Loucy (cell line): ENCODE results near the gene CHRM1.

ENCODE experiments used
- H2AFZ ChIP-seq: fragments of 200-600 bp; sonication (generic); 2 replicates; pipeline ENCODE4 v1.6.0; 2016; ENCODE audit warnings: antibody characterized with exemption, mild to moderate bottlenecking, low read length, moderate library complexity
- H3F3A ChIP-seq: fragments of 200-600 bp; 2 replicates; pipeline ENCODE4 v1.6.0; 2016; ENCODE audit warnings: antibody characterized with exemption, low read depth, mild to moderate bottlenecking
- H3K27me3 ChIP-seq: fragments of 200-600 bp; sonication (generic); 2 replicates; pipeline ENCODE4 v1.6.1; 2014; ENCODE audit warnings: low read length, mild to moderate bottlenecking; ENCODE audit not compliant: insufficient read depth, poor library complexity, severe bottlenecking
- H3K36me3 ChIP-seq: fragments of 200-600 bp; sonication (generic); 2 replicates; pipeline ENCODE4 v1.6.1; 2016; ENCODE audit warnings: low read length; ENCODE audit not compliant: insufficient read depth
- H3K4me1 ChIP-seq: fragments of 200-600 bp; sonication (generic); 2 replicates; pipeline ENCODE4 v1.5.1; 2014; ENCODE audit warnings: low read length, mild to moderate bottlenecking; ENCODE audit not compliant: insufficient read depth, poor library complexity, severe bottlenecking
- H3K4me2 ChIP-seq: fragments of 200-600 bp; sonication (generic); 2 replicates; pipeline ENCODE4 v1.6.0; 2014; ENCODE audit warnings: antibody characterized with exemption, low read length, low read depth, mild to moderate bottlenecking; ENCODE audit not compliant: poor library complexity, severe bottlenecking
- H3K4me3 ChIP-seq: fragments of 200-600 bp; sonication (generic); 2 replicates; pipeline ENCODE4 v1.5.1; 2014; ENCODE audit warnings: low read length, mild to moderate bottlenecking, mixed read lengths; ENCODE audit not compliant: poor library complexity, severe bottlenecking
- H3K79me2 ChIP-seq: fragments of 200-600 bp; sonication (generic); 2 replicates; pipeline ENCODE4 v1.6.1; 2014; ENCODE audit warnings: low read length; ENCODE audit not compliant: insufficient read depth
- H3K9ac ChIP-seq: fragments of 200-600 bp; sonication (generic); 2 replicates; pipeline ENCODE4 v1.6.0; 2014; ENCODE audit warnings: mild to moderate bottlenecking, low read depth, low read length, moderate library complexity; ENCODE audit not compliant: poor library complexity, severe bottlenecking
- H3K9me2 ChIP-seq: fragments of 200-600 bp; sonication (generic); replicated peaks from 2 replicates; pipeline ENCODE4 v1.6.1; 2016; ENCODE audit warnings: low read depth, low read length, mixed read lengths
- H3K9me3 ChIP-seq: fragments of 200-600 bp; sonication (generic); 2 replicates; pipeline ENCODE4 v1.6.1; 2014; ENCODE audit warnings: mild to moderate bottlenecking, antibody characterized with exemption, low read length, low read depth; ENCODE audit not compliant: insufficient read depth
- H4K20me1 ChIP-seq: fragments of 200-600 bp; sonication (generic); 2 replicates; pipeline ENCODE4 v1.6.0; 2014; ENCODE audit warnings: antibody characterized with exemption, low read length, mild to moderate bottlenecking; ENCODE audit not compliant: insufficient read depth, poor library complexity, severe bottlenecking
- EZH2phosphoT487 ChIP-seq: fragments of 200-600 bp; IDR thresholded peaks from 2 replicates; pipeline ENCODE4 v1.6.1; 2018; ENCODE audit warnings: antibody characterized with exemption, mild to moderate bottlenecking, moderate library complexity, borderline replicate concordance
- TF ChIP-seq, protein P1 (sequence below): fragments of 200-600 bp; sonication (generic); conservative IDR thresholded peaks from 2 replicates; pipeline ENCODE4 v1.5.1; 2014; ENCODE audit warnings: mild to moderate bottlenecking, antibody characterized with exemption, low read length

CHRM1 gene, protein sequence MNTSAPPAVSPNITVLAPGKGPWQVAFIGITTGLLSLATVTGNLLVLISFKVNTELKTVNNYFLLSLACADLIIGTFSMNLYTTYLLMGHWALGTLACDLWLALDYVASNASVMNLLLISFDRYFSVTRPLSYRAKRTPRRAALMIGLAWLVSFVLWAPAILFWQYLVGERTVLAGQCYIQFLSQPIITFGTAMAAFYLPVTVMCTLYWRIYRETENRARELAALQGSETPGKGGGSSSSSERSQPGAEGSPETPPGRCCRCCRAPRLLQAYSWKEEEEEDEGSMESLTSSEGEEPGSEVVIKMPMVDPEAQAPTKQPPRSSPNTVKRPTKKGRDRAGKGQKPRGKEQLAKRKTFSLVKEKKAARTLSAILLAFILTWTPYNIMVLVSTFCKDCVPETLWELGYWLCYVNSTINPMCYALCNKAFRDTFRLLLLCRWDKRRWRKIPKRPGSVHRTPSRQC

DNA sequence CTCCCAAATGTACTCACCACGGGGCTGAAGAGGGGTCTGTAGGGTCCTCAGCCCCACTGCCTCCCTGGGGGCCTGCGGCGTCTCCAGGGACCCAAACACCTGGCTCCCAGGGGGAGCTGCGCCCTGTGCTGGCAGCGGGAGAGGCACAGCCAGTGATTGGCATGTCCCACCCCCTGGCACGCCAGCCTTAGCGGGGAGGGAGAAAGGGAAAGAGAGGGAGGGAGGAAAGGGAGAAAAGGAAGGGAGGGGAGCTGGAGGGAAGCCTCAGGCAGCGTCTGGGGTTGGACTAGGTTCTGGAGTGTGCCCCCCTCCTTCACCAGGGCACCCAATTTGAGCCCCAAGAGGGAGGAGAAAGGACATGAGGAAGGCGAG, at the start of gene CHRM1:
TSS of gene CHRM1 (minus strand) at position 163 of the 372 bp plus-strand sequence. CDS start 10,263 bp downstream, outside the sequence.
- Histone ChIP-seq H3F3A (no peaks in the 10 kb centered on the region), H3K4me3 (no peak within 1 kb of the TSS), H3K9me3 (no peaks in the 10 kb centered on the region), H3K4me1 (no peaks in the 10 kb centered on the region), H3K79me2 (no peaks in the 10 kb centered on the region), H2AFZ (no peak within 1 kb of the TSS), H3K27me3 (no peaks in the 10 kb centered on the region), H3K9ac (no peak within 1 kb of the TSS), H3K9me2 (no peaks in the 10 kb centered on the region), H3K36me3 (no peaks in the 10 kb centered on the region), H3K4me2 (no peak within 1 kb of the TSS), H4K20me1 (no peaks in the 10 kb centered on the region)
- TF ChIP-seq, protein P1, sequence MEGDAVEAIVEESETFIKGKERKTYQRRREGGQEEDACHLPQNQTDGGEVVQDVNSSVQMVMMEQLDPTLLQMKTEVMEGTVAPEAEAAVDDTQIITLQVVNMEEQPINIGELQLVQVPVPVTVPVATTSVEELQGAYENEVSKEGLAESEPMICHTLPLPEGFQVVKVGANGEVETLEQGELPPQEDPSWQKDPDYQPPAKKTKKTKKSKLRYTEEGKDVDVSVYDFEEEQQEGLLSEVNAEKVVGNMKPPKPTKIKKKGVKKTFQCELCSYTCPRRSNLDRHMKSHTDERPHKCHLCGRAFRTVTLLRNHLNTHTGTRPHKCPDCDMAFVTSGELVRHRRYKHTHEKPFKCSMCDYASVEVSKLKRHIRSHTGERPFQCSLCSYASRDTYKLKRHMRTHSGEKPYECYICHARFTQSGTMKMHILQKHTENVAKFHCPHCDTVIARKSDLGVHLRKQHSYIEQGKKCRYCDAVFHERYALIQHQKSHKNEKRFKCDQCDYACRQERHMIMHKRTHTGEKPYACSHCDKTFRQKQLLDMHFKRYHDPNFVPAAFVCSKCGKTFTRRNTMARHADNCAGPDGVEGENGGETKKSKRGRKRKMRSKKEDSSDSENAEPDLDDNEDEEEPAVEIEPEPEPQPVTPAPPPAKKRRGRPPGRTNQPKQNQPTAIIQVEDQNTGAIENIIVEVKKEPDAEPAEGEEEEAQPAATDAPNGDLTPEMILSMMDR: no peak
- TF ChIP-seq EZH2phosphoT487: no peak

DNA sequence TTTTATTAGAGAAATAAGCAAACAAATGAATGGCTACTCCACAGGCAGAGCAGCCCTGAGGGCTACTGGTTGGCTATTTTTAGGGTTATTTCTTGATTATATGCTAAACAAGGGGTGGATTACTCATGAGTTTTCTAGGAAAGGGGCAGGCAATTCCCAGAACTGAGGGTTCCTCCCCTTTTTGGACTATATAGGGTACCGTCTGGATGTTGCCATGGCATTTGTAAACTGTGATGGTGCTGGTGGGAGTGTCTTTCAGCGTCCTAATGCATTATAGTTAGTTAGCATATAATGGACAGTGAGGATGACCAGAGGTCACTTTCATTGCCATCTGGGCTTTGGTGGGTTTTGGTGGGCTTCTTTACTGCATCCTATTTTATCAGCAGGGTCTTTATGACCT, 44.4 kb upstream of the CHRM1 start:
- Histone ChIP-seq H3K27me3 (no peaks in the 10 kb centered on the region), H2AFZ (no peak overlapping the region), H3F3A (no peaks in the 10 kb centered on the region), H3K79me2 (no peaks in the 10 kb centered on the region), H3K4me1 (no peaks in the 10 kb centered on the region), H3K36me3 (no peaks in the 10 kb centered on the region), H3K4me3 (no peak overlapping the region), H3K4me2 (no peak overlapping the region), H3K9ac (no peak overlapping the region), H4K20me1 (no peaks in the 10 kb centered on the region), H3K9me2 (no peaks in the 10 kb centered on the region), H3K9me3 (no peaks in the 10 kb centered on the region)
- TF ChIP-seq, protein P1: no peak
- no peak for TF ChIP-seq EZH2phosphoT487

DNA sequence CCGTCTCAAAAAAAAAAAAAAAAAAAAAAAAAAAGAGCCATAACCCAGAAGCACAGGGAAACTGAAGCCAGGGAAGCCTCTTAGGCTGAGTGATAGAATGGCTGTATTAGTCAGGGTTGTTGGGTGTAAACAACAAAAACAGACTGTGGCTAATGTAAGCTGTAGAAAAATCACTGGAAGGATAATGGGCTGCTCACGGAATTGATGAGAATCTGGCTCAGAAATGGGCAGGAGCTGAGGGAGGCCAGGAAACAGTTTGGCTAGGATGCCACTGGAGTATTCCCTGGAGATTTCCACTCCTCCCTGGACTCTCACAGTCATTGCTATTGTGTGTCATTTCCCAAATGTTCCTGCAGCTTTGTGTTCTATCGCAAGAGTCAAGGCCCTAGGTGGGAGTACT, 41.2 kb upstream of the CHRM1 start:
- H3F3A ChIP-seq: no peaks in the 10 kb centered on the region
- H3K9me3 ChIP-seq: no peaks in the 10 kb centered on the region
- H3K9me2 ChIP-seq: no peaks in the 10 kb centered on the region
- no peaks in the 10 kb centered on the region for H4K20me1 ChIP-seq
- H3K36me3 ChIP-seq: no peaks in the 10 kb centered on the region
- H3K4me3 ChIP-seq: no peak overlapping the region
- no peaks in the 10 kb centered on the region for H3K79me2 ChIP-seq
- H3K4me1 ChIP-seq: no peaks in the 10 kb centered on the region
- H2AFZ ChIP-seq: no peak overlapping the region
- no peak overlapping the region for H3K9ac ChIP-seq
- TF ChIP-seq EZH2phosphoT487: no peak
- TF ChIP-seq, protein P1: no peak
- no peaks in the 10 kb centered on the region for H3K27me3 ChIP-seq
- H3K4me2 ChIP-seq: no peak overlapping the region
